ENCODE measurements around the gene CA11. TPM values are rescaled to one million over a fixed set of nuclear protein-coding genes. Genes with fewer than 3 reads are reported as not detected.
"Not testable (repeated sequence)": the region's sequence is repeated elsewhere in the genome, so short reads cannot be mapped to it uniquely, and the experiment has no call there.

CA11 gene
- polyA plus RNA-seq, 5 donors: 3.8 to 7.5 (median 5.7) TPM

DNA sequence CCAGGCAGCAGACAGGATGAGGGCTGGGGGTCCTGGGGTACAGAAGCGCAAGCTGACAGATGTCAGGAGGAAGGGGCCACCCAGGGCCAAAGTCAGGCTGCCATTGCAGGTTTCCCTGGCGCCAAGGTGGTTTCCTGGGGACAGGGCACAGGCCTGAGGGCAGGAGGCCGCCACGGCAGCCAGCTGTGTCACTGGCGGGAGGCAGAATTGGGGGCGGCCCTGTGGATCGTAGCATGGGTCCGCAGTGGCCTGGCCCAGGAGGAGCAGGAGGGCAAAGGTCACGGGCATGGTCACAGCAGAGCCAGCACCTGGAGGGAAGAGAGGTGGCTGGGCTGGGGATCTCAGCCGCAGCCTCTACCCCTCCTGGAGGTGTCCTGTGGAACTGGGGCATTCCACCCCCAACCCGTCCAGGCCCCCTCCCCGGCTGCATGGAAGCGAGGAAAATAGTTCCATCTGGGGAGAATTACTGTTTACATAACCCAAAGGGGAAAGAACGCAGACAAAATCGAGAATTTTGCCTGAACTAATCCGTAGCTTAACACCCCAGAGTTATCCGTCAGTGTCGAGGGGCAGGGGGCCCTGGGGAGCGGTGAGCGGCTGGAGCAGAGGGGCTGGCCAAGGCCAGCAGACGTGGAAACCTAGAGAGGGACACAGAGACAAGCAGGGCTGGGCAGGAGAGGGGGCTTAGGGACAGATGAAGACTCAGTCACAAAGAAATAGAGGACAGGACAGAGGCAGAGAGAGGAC, 24.9 kb upstream of the CA11 start:
- DNase-seq: no peak

DNA sequence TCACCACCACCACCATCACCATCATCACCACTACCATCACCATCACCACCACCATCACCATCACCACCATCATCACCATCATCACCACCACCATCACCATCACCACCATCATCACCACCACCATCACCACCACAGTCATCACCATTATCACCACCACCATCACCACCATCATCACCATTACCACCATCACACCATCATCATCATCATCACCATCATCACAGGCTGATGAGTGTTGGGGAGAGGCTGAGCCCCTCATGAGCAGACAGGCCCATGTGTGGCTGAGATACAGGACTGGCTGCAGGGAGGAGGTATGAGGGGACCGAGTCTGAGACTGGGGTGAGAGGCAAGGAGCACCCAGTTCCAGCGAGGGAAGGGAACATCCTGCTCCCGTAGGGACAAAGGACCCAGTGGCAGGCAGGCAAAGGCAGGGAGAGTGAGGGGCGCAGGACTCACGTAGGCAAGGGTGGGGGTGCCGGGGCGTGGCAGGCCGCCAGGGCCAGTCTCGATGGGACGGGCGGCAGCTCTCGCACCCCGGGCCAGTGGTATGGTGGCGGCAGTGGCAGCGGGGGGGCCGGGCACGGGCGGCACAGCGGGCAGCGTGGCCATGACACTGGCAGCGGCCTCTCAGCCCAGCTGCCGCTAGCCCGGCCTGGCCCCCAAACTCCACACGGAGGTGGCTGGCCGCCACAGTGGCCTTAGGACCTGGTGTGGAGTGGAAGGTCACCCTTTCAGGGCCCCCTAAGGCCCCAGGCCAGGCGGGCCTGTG, 24.1 kb upstream of the CA11 start:
- DNase-seq: no peak

DNA sequence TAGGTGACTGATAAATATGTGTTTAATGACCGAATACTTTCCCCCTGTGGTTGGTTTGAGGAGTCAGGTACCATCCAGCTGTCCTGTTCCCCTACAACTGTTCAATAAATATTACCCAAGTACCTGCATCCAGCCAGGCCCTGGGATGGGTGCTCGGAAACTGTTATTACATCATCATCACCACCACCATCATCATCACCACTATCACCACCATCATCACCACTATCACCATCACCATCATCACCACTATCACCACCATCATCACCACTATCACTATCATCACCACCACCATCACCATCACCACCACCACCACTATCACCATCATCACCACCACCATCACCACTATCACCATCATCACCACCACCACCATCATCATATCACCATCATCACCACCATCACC, 22.8 kb upstream of the CA11 start:
- no peak for DNase-seq

DNA sequence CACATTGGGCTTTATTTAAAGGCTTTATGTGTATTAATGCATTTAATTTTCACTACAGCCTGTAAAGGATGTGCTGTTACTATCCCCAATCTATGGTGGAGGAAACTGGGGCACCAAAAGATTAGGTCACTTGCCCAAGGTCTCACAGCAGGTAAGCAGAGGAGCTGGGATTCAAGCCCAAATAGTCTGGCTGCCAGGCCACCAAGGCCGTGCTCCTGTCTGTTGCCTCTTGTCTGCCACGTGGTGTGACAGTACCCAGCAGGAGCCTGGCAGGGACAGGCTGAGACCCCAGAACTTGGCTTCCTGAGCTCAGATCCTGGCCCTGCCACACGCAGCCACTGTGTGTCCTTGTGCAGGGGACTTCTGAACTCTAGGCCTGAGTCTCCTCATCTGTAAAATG, 22.3 kb upstream of the CA11 start:
- DNase-seq: no peak

DNA sequence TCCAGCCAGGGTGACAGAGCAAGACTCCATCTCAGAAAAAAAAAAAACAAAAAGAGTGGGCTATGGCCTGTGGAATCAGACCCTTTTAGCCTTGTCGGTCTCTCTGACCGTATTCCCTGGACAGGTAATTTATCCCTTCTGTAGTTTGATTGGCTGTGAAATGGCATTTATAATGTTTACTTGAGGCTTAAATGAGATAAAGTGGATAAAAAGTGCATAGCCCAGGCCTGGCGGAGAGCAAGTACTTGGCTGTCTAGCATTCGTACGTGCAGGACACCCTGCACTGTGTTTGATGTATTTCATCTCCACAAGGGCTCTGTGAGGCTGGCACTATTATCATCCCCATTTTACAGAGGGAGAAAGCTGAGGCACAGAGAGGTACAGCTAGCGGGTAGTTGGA, 19.8 kb upstream of the CA11 start:
- no peak for DNase-seq

DNA sequence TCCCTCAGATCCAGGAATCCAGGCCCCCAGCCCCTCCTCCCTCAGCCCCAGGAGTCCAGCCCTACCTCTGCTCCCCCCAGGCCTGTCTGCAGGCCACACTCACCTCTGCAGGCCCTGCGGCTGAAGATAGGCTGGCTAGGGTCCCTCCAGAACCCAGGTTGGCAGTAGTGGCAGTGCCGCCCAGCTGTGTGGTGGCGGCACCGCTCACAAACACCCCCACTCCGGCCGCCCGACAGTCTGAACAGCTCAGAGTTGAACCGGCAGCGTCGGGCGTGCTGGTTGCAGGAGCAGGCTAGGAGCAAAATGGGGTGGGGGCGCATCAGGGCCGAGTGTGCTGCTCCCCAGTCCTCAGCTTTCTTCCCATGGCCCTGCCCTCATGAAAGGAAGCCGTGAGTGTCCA, 18.5 kb upstream of the CA11 start:
- no peak for DNase-seq

DNA sequence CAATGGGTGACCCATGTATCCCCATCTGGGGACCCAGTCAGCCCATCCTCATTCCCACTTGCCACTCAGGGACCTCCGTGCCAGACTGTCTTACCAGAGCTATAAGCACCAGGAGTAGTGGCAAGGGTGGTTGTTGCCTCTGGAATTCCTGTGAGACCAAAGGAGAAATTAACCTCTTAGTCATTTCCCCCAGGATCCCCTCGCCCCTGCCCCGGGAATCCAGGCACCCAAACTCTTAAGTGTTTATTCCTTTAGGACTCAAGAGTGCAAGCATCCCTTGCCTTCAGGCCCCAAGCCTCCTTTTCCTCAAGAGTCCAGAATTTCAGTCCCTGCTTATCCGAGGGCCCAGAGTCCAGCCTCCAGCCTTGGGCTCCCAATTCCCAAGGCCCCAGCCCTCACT, 17.7 kb upstream of the CA11 start:
- DNase-seq: no peak

DNA sequence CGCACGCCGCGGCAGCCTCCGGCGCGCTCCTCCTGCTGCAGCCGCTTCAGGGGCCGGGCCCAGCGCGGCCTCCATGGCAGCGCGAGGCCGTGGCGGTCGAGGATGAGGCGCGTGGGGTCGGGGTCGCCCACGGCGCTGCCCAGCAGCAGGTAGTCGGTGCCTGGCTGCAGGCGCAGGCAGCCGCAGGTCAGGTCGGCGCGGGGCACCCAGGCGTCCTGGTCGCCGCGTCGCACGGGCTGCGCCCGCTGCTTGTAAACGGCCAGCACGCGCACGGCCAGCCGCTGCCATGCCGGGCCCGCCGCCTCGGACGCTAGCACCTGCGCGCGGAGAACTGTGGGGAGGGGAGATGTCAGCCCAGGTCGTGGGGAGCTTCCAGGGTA, 15.7 kb upstream of the CA11 start:
- no peak for DNase-seq

DNA sequence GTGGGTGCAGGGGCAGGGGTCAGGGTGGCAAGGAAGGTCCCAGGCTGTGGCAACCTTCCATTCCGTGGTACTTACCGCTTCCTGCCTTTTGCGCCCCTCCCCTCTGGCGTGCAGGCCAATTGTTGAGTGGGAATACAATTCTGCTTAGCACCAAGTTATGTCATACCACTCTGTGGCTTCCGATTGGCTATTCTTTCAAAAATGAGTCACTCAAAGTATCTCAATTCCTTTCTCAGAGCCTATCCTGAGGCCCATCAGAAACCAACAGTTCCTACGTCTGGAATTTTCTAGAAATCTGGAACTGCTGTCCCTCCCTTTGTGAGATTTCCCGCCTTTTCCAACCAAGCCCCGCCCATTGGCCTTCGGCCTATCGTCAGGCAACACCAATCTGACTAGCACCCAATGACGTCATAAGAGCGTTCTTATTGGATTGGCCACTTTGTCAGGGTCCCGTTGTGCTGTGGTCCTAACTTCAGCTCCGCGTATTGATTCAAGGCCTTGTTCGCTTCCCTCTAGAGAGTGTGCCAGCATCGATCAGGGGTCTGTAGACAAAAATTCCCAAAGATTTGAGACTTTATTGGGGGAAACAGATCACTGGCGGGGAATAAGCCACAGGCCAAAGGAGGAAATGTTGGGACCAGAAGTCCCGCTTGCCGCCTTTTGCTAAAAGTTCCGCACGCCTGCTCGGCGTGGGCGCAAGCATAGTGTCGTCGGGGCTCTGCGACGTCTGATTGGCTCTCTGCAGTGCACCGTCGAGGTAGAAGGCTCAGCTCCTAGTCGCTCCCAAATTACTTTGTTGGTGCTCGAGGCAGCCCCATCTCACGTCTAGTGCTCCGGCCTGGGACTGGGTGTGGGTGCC, 15.1 kb upstream of the CA11 start:
- peak; percentile 81 to 82 for DNase-seq

DNA sequence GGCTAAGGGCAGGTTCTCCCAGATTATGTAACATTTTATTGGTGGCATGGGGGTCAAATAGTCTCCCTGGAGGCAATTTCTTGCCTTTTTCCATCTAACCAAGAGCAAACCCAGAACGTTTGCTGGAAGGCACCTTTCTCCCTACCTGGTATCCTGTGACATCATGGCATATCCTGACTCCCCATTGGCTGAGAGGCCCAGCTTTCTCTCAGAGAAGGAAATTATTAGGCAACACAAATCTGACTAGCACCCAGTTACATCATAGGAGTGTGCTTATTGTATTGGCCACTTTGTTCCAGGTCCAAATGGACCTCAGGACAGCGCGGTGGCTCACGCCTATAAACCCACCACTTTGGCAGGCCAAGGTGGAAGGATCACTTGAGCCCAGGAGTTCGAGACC, 13.8 kb upstream of the CA11 start:
- DNase-seq: no peak

DNA sequence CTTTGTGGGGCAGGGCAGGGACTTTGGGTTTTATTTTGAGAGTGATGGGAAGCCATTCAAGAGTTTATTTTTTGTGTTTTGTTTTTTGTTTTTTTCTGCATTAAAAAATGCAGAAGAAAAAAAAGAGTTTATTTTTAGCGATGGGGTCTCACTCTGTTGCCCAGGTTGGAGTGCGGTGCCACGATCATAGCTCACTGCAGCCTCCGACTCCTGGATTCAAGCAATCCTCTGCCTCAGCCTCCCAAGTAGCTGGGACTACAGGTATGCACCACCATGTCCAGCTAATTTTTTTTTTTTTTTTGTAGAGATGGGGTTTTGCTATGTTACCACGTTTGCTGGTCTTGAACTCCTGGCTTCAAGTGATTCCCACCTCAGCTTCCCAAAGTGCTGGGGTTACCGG, 12.5 kb upstream of the CA11 start:
- DNase-seq: no peak

DNA sequence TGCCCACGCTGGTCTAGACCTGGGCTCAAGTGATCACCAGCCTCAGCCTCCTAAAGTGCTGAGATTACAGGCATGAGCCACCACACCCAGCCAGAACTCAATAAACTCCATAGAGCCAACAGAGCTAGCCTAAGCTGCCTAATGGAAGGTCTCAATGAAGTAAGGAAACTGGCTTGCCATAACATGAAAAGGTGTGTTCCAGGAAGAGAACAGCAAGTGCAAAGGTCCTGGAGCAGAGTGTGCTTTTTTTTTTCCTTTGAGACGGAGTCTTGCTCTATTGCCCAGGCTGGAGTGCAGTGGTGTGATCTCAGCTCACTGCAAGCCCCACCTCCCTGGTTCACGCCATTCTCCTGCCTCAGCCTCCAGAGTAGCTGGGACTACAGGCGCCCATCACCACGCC, 11.8 kb upstream of the CA11 start:
- not testable (repeated sequence) for DNase-seq

DNA sequence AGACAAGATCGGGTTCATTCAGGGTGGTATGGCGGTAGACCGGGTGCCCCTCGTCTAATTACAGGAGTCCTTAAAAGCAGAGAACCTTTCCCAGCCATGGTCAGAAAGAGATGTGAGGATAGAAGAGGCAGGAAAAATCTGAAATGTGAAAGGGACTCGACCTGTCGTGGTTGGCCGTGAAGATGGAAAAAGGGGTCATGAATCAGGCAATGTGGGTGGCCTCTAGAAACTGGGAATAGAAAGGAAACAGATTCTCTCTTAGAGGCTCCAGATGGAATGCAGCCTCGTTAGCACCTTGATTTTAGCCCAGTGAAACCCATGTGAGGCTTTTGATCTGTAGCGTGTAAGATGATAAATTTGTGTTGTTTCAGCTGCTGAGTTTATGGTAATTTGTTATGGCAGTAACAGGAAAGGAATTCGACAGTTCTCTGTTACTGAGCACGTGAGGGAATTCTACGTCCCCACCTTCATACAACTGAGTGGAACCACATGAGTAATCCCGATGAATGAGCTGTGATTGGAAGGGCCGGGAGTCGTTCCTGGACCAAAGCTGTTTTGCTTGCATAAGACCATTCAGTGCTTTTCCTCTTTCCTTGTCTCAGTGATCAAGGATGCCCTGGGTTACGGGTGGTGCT, 11.0 kb upstream of the CA11 start:
- DNase-seq: no peak

DNA sequence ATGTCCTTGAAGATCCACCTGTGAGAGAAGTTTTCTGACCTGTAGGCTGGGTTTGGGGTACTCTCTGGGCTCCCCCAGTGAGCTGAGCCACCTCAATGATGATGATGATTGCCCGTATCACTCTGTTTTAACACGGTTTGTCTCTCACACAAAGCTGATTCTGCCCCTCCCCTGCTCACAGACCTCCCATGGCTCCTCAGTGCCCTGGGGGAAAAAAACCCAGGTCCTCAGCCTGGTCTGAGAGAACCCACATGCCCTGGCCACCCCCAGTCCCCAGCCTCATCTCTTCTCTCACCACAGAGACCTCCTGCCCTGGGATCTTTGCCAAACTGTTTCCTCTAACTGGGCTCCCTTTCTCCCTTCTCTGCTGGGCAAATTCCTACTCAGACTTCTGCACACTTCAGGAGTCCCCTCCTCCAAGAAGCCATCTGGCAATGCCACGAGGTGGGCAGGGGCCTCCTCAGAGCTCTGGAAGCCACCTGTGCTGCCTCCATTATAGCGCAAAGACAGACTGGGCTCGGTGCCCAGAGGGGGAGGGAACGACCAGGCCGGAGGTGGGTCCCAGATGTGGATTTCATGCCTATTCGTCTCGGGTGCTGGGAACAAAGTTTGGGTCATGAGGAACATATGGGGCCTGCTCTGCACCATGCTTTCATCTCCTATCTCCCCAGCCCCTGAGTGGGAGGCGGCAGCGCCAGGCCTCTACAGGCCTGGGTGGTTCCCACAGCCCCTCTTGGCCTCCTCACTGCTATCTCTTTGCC, 8.5 kb upstream of the CA11 start:
- DNase-seq: no peak

DNA sequence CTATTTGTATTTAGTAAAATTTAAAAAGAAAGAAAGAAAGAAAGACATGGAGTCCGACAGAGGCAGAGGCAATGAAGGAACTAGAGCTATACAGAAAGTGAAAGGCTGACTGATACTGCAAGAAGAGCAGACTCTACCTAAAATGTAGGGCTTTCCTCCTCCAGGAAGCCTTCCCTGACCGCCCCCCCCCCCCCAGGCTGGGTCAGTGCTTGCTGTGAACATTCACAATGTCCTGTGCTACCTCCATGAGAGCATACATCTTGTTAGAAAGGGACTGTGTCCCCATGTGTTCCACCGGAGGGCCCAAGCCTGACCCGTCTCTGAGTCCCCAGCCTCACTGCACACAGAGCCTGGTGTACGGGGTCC, 5.7 kb upstream of the CA11 start:
- DNase-seq: no peak

DNA sequence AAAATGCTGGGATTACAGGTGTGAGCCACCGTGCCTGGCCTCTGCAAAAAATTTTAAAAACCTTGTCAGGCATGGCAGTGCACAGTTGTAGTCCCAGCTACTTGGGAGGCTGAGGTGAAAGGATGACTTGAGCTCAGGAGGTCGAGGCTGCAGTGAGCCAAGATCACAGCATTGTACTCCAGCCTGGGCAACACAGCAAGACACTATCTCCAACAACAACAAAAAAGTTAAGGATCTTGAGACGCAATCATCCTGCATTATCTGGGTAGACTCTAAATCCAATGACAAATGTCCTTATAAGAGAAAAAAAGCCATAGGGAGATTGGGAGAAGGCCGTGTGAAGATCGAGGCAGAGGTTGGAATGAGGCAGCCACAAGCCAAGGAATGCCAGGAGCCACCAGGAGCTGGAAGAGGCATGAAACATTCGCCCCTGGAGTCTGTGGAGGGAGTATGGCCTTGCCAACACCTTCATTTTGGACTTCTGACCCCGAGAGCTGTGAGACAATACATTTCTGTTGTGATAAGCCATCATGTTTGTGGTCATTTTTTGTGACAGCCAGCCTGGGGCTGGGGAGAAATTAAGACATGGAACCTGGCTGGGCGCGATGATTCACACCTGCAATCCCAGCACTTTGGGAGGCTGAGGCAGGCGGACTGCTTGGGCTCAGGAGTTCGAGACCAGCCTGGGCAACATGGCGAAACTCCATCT, 5.1 kb upstream of the CA11 start:
- no peak for DNase-seq

DNA sequence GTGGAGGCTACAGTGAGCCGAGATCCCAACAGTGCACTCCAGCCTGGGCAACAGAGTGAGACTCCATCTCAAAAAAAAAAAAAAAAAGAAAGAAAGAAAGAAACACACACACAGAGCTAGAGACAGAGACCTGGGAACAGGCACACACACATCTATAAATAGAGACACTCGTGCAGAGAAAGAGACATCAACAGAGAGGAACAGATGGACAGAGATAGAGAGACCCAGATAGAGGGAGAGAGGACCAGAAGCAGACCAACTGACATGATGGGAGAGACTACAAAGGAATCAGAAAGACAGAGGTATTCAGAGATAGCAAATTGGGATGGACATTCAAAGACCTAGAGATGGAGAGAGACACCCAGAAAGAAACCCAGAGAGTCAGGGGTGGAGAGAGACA, 2.1 kb upstream of the CA11 start:
- DNase-seq: no peak

DNA sequence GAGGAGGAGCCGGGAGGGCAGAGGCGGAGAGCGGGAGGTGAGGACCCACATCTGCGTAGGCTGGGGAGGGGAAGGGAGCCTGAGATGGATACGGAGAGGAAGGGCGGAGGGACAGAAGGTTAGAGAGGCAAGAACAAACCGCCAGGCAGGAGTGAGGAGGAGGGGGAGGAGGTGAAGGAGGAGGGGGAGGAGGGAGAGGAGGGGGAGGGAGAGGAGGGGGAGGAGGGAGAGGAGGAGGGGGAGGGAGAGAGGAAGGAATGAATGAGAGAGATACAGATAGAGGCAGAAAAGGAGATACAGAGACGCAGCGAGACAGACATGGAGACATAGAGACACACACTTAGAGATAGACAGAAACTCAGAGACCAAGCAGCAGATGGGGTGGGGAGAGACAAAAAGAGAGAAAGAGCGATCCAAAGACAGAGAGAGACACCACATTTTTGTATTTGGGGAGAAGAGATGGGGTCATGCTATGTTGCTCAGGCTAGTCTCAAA, 782 bp upstream of the CA11 start:
- no peak for DNase-seq

DNA sequence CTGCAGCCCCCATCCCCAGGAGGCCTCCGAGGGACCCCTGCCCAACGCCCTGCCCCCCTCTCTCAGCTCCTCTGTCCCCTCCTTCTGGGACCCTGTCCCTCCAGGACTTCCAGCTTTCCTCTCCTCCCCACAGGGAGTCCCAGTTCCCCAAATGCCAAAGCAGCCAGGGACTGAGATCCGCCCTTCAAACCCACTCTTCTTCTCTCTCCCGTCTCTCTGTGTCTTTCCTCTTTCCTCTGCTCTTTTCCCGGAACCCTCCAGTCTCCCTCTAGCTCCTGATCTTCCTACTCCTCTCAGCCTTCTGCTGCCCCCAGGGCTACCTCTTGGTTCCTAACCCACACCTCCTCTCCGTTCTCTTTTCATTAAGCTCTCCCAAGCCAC, 377 bp downstream of the CA11 start:
- DNase-seq: no peak

DNA sequence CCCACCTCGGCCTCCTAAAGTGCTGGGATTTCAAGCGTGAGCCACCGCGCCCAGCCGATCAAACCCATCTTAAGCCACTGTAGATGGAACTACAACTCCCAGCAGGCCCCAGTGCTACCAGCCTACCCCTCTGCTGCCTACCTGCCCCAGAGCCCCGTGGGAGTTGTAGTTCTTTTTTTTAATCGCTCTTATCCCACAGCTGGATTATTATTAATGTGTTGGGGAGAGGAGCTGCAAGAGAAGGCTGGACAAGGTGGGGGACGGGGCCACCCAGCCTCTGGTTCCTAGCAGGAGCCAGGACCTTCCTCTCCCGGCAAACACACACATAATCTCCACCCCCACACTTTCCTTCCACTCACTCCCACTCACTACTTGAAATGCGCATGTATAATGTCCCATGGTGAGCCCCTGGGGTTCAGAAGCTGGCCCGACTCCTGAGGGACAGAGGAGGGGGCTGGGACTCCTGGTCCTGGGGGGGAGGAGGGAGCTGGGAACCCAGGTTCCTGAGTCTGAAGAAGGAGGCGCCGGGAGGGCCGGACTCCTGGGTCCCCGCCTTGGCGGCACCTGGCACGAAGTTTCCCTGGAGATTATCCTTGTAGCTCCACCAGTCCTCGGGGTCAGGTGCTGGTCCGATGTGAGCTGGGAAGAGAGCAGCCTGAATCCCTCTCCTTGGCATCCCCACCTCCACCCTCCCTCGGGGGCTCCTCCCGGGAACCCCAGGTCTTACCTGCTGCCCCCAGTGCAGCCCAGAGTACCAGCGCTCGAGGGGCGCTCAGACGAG, 958 bp downstream of the CA11 start:
- peak; percentile 57 to 64 for DNase-seq
